IMR-90 (cell line): Measurements from ENCODE around the gene GMNC. TPM values are rescaled to one million over a fixed set of nuclear protein-coding genes. Genes with fewer than 3 reads are reported as not detected.

Experiments
- ATAC-seq: fragments of 200-7000 bp; cut with Tn5 transposase; 2 replicates; pipeline ENCODE4 v1.9.1; 2020; ENCODE audit warnings: low read depth, mild to moderate bottlenecking, moderate library complexity
- BruUV-seq: library from RNA; stranded (reverse); fragments of 400-500 nt; replicated peaks from 2 replicates; lab custom pipeline; 2021; lab: Mats Ljungman, UMichigan
- CTCF ChIA-PET: fragments of 300-600 bp; formaldehyde crosslinking; extraction: SDS; loops from one replicate; lab custom pipeline; 2021; ENCODE audit warnings: antibody characterized with exemption; lab: Yijun Ruan, JAX
- POLR2A ChIA-PET: fragments of 300-600 bp; sonication (Branson Sonifier 250); formaldehyde crosslinking; loops from one replicate; lab custom pipeline; 2022; ENCODE audit warnings: antibody characterized with exemption; ENCODE audit not compliant: unreplicated experiment; lab: Charles Lee
- DNase-seq: peaks from one replicate; pipeline ENCODE4 v3.0.0; 2013
- H2AFZ ChIP-seq: replicated peaks from 2 replicates; pipeline ENCODE3; 2013; ENCODE audit warnings: low read length, mild to moderate bottlenecking; ENCODE audit not compliant: poor library complexity
- H2AK5ac ChIP-seq: 2 replicates; pipeline ENCODE4 v1.6.1; 2013; ENCODE audit warnings: low read depth, low read length, inconsistent platforms
- H2AK9ac ChIP-seq: replicated peaks from 2 replicates; pipeline ENCODE3; 2013; ENCODE audit warnings: mild to moderate bottlenecking, low read depth, low read length, moderate library complexity; ENCODE audit not compliant: poor library complexity
- H2BK120ac ChIP-seq: 2 replicates; pipeline ENCODE4 v1.6.1; 2013; ENCODE audit warnings: low read depth, low read length, inconsistent platforms
- H2BK15ac ChIP-seq: 3 replicates; pipeline ENCODE4 v1.6.1; 2013; ENCODE audit warnings: low read depth, low read length, inconsistent platforms
- H2BK20ac ChIP-seq: 2 replicates; pipeline ENCODE4 v1.6.1; 2013; ENCODE audit warnings: low read depth, mild to moderate bottlenecking, inconsistent platforms, low read length, moderate library complexity
- H2BK5ac ChIP-seq: 2 replicates; pipeline ENCODE4 v1.6.1; 2013; ENCODE audit warnings: mild to moderate bottlenecking, low read depth, low read length, inconsistent platforms; ENCODE audit not compliant: poor library complexity, severe bottlenecking
- H3K14ac ChIP-seq: replicated peaks from 2 replicates; pipeline ENCODE4 v1.6.1; 2013; ENCODE audit warnings: low read depth, low read length, inconsistent platforms
- H3K18ac ChIP-seq: 2 replicates; pipeline ENCODE4 v1.6.1; 2013; ENCODE audit warnings: low read depth, low read length, control low read depth
- H3K23ac ChIP-seq: 2 replicates; pipeline ENCODE4 v1.6.1; 2013; ENCODE audit warnings: low read depth, low read length, inconsistent platforms
- H3K27ac ChIP-seq: 2 replicates; pipeline ENCODE4 v1.5.1; 2013; ENCODE audit warnings: mild to moderate bottlenecking, control low read depth, low read length; ENCODE audit not compliant: insufficient read depth
- H3K27me3 ChIP-seq: 2 replicates; pipeline ENCODE4 v1.6.1; 2013; ENCODE audit warnings: low read length; ENCODE audit not compliant: control insufficient read depth, insufficient read depth
- H3K36me3 ChIP-seq: 2 replicates; pipeline ENCODE4 v1.6.1; 2013; ENCODE audit warnings: low read length, mixed read lengths; ENCODE audit not compliant: control insufficient read depth, insufficient read depth
- H3K4ac ChIP-seq: 2 replicates; pipeline ENCODE4 v1.6.1; 2013; ENCODE audit warnings: low read depth, low read length, inconsistent platforms
- H3K4me1 ChIP-seq: 2 replicates; pipeline ENCODE4 v1.6.1; 2013; ENCODE audit warnings: low read length, mixed read lengths; ENCODE audit not compliant: control insufficient read depth, insufficient read depth
- H3K4me2 ChIP-seq: 2 replicates; pipeline ENCODE4 v1.6.1; 2013; ENCODE audit warnings: low read depth, mild to moderate bottlenecking, control low read depth, low read length, moderate library complexity
- H3K4me3 ChIP-seq: 2 replicates; pipeline ENCODE4 v1.5.1; 2013; ENCODE audit warnings: low read depth, mild to moderate bottlenecking, control low read depth, low read length, moderate library complexity; ENCODE audit not compliant: insufficient read depth
- H3K56ac ChIP-seq: 2 replicates; pipeline ENCODE4 v1.6.1; 2013; ENCODE audit warnings: low read length, inconsistent platforms; ENCODE audit not compliant: insufficient read depth; ENCODE audit errors: extremely low read depth
- H3K79me1 ChIP-seq, 2 experiments: 2 replicates each; pipeline ENCODE4 v1.6.1; 2013; ENCODE audit warnings: low read length in 2 of 2, inconsistent platforms in 1 of 2, low read depth in 1 of 2
- H3K9ac ChIP-seq: 2 replicates; pipeline ENCODE4 v1.6.1; 2013; ENCODE audit warnings: low read depth, low read length, control low read depth
- H3K9me1 ChIP-seq: 2 replicates; pipeline ENCODE4 v1.6.1; 2013; ENCODE audit warnings: low read length, inconsistent platforms; ENCODE audit not compliant: insufficient read depth
- H3K9me3 ChIP-seq: 2 replicates; pipeline ENCODE4 v1.6.1; 2013; ENCODE audit warnings: low read length; ENCODE audit not compliant: control insufficient read depth, insufficient read depth
- H4K20me1 ChIP-seq: 2 replicates; pipeline ENCODE4 v1.6.1; 2013; ENCODE audit warnings: low read length, inconsistent platforms; ENCODE audit not compliant: insufficient read depth
- H4K5ac ChIP-seq: 2 replicates; pipeline ENCODE4 v1.6.1; 2013; ENCODE audit warnings: mild to moderate bottlenecking, low read depth, low read length, control low read depth
- H4K8ac ChIP-seq, 2 experiments: 2 replicates each; pipeline ENCODE4 v1.6.1; 2013; ENCODE audit warnings: low read depth in 2 of 2, low read length in 2 of 2, control low read depth in 1 of 2, inconsistent platforms in 1 of 2
- H4K91ac ChIP-seq: 2 replicates; pipeline ENCODE4 v1.6.1; 2013; ENCODE audit warnings: low read depth, low read length, inconsistent platforms; ENCODE audit not compliant: insufficient read depth
- FOS ChIP-seq: fragments of 150-350 bp; IDR thresholded peaks from 2 replicates; pipeline ENCODE4 v1.6.1; 2016; ENCODE audit warnings: low read depth, low read length
- MAFK ChIP-seq: IDR thresholded peaks from 2 replicates; pipeline ENCODE4 v1.6.1; 2012; ENCODE audit warnings: low read depth, low read length, improper control_type of control experiment
- MXI1 ChIP-seq: IDR thresholded peaks from 2 replicates; pipeline ENCODE4 v1.6.1; 2012; ENCODE audit warnings: low read depth, mild to moderate bottlenecking, low read length, moderate library complexity, borderline replicate concordance
- POLR2A ChIP-seq: IDR thresholded peaks from 2 replicates; pipeline ENCODE4 v1.6.1; 2012; ENCODE audit warnings: mild to moderate bottlenecking, low read depth, low read length
- SMC3 ChIP-seq: fragments of 150-350 bp; IDR thresholded peaks from 2 replicates; pipeline ENCODE4 v1.6.1; 2016; ENCODE audit warnings: low read depth, mild to moderate bottlenecking, antibody characterized with exemption, low read length, moderate library complexity
- WGBS, 2 experiments: methylation state at CpG; one replicate each; pipeline versions ENCODE4 v1.1.5 to v1.1.7; 2013; ENCODE audit warnings: missing lambda C conversion rate in 2 of 2; ENCODE audit not compliant: insufficient read length in 1 of 2; ENCODE audit errors: extremely low coverage in 2 of 2; 5-methylcytosine and 5-hydroxymethylcytosine counted together
- dilution Hi-C: fragments of 300-500 bp; cut with HindIII; formaldehyde crosslinking; loops from one replicate; pipeline ENCODE4 v1.14.3; 2018; ENCODE audit warnings: low sequenced_read_pairs; ENCODE audit not compliant: unreplicated experiment
- in situ Hi-C: fragments of 300-500 bp; cut with MboI; formaldehyde crosslinking; loops from 3 replicates; pipeline ENCODE4 v1.14.3; 2019; ENCODE audit warnings: low sequenced_read_pairs, inconsistent platforms, mixed read lengths
- intact Hi-C: fragments of 100-400 bp; cut with micrococcal nuclease; formaldehyde crosslinking; loops from 2 replicates; pipeline ENCODE4 v1.10.0; 2022
- polyA plus RNA-seq, 3 experiments: library from polyadenylated mRNA; depleted of rRNA; stranded (reverse); fragments of >200 nt; gene quantifications; 2 replicates each; pipeline ENCODE4 v1.2.3, GENCODE V29; 2012; ENCODE audit warnings: low replicate concordance in 1 of 3
- total RNA-seq: library from RNA; depleted of rRNA; stranded (reverse); fragments of >200 nt; gene quantifications from 2 replicates; pipeline ENCODE4 v1.2.3, GENCODE V29; 2012
- TF ChIP-seq, protein P1 (sequence below): fragments of 150-350 bp; IDR thresholded peaks from 2 replicates; pipeline ENCODE4 v1.6.1; 2016; ENCODE audit warnings: low read depth, mild to moderate bottlenecking, low read length, moderate library complexity, borderline replicate concordance

Gene GMNC
- total and polyA plus RNA-seq, 2 of the 4 experiments (the other 2 are of a cell fraction), result 0.15 to 0.18 TPM

DNA sequence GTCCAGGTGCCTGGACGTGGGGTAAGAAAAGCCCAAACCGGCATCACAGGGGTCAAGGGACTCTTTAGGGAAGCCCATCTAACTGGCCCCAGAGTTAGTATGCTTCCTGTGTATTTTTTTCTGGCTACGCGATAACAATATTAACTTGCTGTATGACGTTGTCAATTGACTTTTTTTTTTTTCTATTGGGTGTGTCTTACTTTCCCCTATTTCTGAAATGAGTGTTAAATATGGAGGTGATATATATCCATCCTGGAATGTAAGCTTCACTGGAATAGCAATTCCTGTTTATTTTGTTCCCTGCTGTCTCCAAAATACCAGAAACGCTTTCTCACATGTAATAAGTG is 598 bp upstream of the GMNC start:
- no peak overlapping the region for H2BK15ac ChIP-seq
- in situ Hi-C loops (no loop called here), dilution Hi-C loops (no loop called here), intact Hi-C loops (no loop called here)
- no peak overlapping the region for H3K9ac ChIP-seq
- peak overlapping the region; percentile 94 for H2AFZ ChIP-seq
- no peak overlapping the region for H3K27ac ChIP-seq
- ATAC-seq (no peak), DNase-seq (no peak)
- H2BK120ac ChIP-seq, result no peak overlapping the region
- H3K36me3 ChIP-seq, result no peaks in the 10 kb centered on the region
- H4K20me1 ChIP-seq, result no peaks in the 10 kb centered on the region
- H3K23ac ChIP-seq, result peak overlapping the region; percentile 45; the same call in 1 of the 2 replicates
- H4K5ac ChIP-seq, result no peak overlapping the region
- no peak overlapping the region for H4K8ac ChIP-seq
- no peak overlapping the region for H3K4ac ChIP-seq
- TF ChIP-seq SMC3 (no peak), POLR2A (no peak), FOS (no peak), MAFK (no peak), MXI1 (no peak)
- TF ChIP-seq, protein P1, sequence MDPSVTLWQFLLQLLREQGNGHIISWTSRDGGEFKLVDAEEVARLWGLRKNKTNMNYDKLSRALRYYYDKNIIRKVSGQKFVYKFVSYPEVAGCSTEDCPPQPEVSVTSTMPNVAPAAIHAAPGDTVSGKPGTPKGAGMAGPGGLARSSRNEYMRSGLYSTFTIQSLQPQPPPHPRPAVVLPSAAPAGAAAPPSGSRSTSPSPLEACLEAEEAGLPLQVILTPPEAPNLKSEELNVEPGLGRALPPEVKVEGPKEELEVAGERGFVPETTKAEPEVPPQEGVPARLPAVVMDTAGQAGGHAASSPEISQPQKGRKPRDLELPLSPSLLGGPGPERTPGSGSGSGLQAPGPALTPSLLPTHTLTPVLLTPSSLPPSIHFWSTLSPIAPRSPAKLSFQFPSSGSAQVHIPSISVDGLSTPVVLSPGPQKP, result no peak
- no peaks in the 10 kb centered on the region for H3K4me1 ChIP-seq
- no peak overlapping the region for H2AK9ac ChIP-seq
- ChIA-PET POLR2A (interaction anchor here (0.9 kb wide), 1 partner anchor 19 kb away, joined by 3 read pairs; no protein-coding TSS in a partner anchor), CTCF (interaction anchor here (0.8 to 0.9 kb wide), 3 partner anchors 12 to 185 kb away, joined by 3 read pairs; no protein-coding TSS in a partner anchor)
- no CpG with 5 or more reads among the region's 6 CpGs for WGBS, 2 experiments
- H3K9me1 ChIP-seq, result peaks cover 2% of the 10 kb centered on the region; the same call in 1 of the 2 replicates
- H3K9me3 ChIP-seq, result no peaks in the 10 kb centered on the region
- H3K56ac ChIP-seq, result no peak overlapping the region
- peak overlapping the region; percentile 69 for H3K4me3 ChIP-seq
- no peak overlapping the region for H4K91ac ChIP-seq
- no TSS peak for BruUV-seq
- no peak overlapping the region for H3K18ac ChIP-seq
- no peak overlapping the region for H2AK5ac ChIP-seq
- no peak overlapping the region for H3K14ac ChIP-seq
- H3K4me2 ChIP-seq, result peak overlapping the region; percentile 71
- H3K79me1 ChIP-seq, result no peaks in the 10 kb centered on the region
- H2BK5ac ChIP-seq, result no peak overlapping the region
- peaks cover 2% of the 10 kb centered on the region for H3K27me3 ChIP-seq
- no peak overlapping the region for H2BK20ac ChIP-seq
